Stimulated activated CD8-positive, alpha-beta memory T cell treated with anti-CD3 and anti-CD28 coated beads, Interleukin-4, amount 100 ng/mL, for 4 hours (primary cell): Measurements from ENCODE around the gene PKNOX1.
"Not testable (repeated sequence)": the region's sequence is repeated elsewhere in the genome, so short reads cannot be mapped to it uniquely, and the experiment has no call there.

ENCODE experiments used
- DNase-seq, 2 donors: peaks; one replicate each; pipeline ENCODE4 v3.0.0-alpha.2; 2020; ENCODE audit warnings: low read depth in 2 of 2, low spot score in 1 of 2

PKNOX1 gene

DNA sequence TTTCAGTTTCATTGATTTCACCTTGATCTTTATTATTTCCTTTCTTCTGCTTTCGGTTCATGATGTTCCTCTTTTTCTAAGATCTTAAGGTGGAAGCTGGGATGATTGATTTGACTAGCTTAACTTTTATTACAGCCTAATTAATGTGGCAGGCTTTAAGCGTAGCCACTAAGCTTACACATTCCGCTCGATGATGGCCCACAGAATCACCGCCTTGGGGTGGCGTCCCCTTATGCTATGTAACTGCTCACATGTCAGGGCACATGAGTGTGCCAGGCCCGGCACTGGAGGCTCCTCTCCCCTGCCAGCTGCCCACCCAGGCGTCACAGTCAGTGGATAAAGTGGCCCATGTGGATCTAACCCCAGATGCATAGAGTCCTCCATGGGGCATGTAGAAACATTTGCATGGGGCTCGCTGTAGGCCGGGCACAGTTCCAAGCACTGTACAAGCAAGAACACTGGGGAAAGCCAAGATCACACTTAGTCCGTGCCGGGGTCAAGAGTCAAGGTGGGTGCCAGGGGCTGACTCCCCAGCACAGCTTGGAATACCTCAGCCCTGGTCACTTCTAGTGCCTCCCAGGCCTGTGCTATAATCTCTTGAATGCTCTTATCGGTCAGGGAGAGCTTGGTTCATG is 41.7 kb downstream of the PKNOX1 start:
- no peak for DNase-seq

DNA sequence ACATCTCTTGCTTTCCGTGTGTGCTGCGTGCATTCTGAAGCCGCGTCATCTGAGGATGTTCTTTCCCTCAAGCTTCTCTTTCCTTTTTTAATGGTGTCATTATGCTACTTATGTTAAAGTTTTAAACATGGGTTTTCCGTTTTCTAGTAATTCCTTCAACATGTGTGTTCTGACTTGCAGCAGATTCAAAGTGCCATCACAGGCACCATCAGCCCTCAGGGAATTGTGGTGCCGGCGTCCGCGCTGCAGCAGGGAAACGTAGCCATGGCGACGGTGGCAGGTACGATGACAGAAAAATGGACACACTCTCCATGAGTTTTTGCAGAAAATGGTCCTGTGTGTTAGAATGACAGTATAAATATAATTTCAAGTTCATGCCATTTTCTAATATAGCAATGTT is 42.4 kb downstream of the PKNOX1 start:
- DNase-seq: no peak

DNA sequence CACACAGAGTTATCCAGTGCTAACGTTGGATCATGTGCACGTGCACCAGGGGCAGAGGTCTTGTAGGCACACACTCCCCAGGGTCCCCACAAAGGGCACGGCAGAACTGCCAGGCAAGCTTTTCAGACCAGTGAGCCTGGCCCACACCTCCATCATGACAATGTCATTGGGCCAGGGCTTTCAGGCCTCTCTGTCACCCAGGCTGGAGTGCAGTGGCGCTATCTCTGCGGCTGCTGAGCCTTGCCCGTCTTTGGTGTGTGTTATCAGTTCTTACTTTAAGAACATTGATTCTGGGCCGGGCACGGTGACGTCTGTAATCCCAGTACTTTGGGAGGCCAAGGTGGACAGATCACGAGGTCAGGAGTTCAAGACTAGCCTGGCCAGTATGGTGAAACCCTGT is 44.2 kb downstream of the PKNOX1 start:
- no peak for DNase-seq

GRCh38 chr21:43020177-43020576 is 45.8 kb downstream of the PKNOX1 start:
- DNase-seq: no peak

DNA sequence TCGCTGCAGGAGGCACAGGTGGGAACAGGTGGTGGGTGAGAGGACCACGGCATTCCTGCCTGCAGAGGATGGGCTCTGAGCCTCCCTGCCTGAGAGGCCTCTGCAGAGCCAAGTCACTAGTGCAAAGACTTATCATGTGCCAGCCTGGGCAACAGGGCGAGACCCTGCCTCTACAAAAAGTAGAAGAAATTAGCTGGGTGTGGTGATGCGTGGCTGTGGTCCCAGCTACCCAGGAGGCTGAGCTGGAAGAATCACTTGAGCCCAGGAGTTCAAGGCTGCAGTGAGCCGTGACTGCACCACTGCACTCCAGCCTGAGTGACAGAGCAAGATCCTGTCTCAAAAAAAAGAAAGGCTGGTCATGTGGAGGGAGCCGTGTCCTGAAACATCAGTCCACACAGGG is 46.4 kb downstream of the PKNOX1 start:
- DNase-seq: no peak

DNA sequence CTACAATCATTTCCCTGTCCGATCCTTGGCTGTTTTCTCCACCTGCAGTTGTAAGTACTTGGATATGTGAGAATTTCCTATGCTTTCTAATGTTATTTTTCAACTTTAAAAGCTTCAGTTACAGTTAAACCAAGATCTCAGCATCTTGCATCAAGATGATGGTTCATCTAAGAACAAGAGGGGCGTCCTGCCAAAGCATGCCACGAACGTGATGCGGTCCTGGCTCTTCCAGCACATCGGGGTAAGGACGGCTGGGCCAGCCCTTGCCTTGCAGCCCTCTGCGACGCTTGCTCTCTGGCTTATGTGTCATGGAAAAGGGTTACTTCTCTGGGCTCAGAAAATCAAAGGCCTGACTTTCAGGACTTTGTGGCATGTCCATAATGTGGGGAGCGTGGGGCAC is 46.8 kb downstream of the PKNOX1 start:
- no peak for DNase-seq

DNA sequence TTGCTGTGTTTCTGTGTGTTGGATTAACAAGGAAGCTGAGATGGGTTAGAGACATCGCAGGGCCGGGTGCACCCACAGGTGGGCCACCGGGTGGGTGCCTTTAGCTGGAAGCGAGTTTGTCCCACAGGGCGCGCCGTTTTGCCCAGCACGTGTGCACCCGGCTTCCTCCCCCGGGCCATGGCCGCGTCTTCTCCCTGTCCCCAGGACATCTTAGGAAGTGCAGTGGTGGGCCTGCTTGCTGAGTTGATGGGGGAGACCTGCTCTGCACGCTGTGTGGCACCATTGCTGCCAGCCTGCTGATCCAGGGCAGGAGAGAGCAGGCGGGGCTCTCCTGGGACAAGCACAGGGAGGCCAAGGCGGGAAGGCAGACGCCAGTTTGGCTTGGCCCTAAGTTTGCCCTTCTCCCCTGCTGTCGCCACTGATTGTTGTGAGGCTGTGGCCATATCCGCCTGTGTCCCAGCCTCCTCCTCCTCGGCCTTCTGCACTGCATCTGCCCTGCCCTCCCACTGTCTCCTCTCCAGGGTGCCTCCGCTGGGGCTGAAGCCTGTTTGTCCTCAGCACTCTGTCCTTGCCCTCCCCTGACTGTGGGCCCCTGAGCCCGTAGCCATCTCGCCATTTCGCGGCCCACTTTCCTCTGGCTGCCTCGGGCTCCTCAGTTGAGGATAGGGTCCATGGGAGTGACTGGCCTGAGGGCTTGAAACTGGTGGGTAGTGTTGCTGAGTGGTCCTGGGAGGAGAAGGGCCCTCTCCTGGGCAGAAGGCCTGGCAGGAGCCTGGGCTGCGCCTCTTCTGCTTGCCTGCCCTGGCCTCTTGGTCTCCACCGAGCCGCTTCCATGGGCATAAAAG is 47.6 kb downstream of the PKNOX1 start:
- no peak for DNase-seq

GRCh38 chr21:43023175-43023574 is 48.8 kb downstream of the PKNOX1 start:
- no peak for DNase-seq

GRCh38 chr21:43024439-43025136 is 50.2 kb downstream of the PKNOX1 start:
- DNase-seq: no peak

GRCh38 chr21:43025636-43026180 is 51.3 kb downstream of the PKNOX1 start:
- no peak for DNase-seq

DNA sequence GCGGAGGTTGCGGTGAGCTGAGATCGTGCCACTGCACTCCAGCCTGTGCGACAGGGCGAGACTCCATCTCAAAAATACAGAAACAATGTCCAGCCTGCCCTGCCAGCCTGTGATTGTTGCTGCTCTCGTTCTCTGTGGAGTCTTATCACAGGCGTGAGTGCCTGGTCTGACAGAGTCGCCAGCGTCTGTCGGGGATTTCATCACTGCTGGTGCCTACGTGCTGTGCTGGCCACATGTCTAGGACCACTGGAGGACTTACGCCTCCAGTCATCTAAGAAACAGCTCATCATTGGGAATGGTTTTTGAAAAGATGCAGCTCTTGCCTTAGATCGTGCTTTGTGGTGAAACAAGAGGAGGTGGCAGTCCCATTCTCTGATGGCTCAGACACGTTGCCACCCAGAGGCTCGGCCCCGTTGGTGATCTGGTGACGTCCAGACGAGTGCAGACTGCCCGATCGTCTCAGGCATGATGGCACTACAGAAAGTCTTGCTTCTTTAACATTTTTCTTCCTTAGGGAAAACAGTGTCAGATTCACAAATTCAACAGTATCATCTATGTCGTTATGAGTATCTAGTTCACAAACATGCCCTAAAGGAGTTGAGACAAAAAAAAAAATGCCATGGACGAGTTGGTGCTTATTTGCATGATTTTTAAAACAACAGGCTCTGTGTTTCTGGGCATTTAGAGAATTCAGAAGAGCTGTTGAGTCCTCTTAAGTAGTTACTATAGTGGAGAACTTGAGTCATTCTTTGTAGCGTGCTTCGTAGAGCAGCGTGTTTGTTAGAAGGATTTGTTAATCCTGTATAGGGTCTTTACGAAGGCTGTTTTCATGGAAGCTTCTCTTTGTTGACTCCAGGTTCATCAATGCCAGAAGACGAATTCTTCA is 53.7 kb downstream of the PKNOX1 start:
- no peak for DNase-seq

GRCh38 chr21:43029785-43030184 is 55.4 kb downstream of the PKNOX1 start:
- DNase-seq: no peak

- DNase-seq: no peak
These were observed 56.8 kb downstream of the PKNOX1 start for GRCh38 chr21:43031121-43031619.

GRCh38 chr21:43034101-43034500 is 59.7 kb downstream of the PKNOX1 start:
- DNase-seq: no peak

GRCh38 chr21:43034826-43035225 is 60.5 kb downstream of the PKNOX1 start:
- DNase-seq: no peak

DNA sequence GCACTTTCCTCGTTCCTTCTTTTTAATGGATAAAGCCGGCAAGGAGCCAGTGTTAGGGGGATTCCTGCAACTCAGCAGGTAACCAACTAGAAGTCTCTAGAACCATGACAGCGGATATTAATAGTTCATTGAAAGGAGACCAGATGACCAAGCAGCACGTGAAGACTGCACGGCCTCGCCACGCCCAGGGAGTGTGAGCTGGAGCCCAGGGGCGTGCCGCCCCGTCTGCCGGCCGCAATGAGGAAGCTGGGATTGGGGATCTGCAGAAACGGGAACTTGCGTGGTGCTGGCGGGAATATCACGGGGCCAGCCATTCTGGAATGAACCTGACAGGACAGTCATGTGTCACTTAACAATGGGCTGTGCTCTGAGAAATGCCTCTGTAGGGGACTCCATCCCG is 62.5 kb downstream of the PKNOX1 start:
- DNase-seq: not testable (repeated sequence)

GRCh38 chr21:43037918-43038658 is 63.7 kb downstream of the PKNOX1 start:
- not testable (repeated sequence) for DNase-seq

DNA sequence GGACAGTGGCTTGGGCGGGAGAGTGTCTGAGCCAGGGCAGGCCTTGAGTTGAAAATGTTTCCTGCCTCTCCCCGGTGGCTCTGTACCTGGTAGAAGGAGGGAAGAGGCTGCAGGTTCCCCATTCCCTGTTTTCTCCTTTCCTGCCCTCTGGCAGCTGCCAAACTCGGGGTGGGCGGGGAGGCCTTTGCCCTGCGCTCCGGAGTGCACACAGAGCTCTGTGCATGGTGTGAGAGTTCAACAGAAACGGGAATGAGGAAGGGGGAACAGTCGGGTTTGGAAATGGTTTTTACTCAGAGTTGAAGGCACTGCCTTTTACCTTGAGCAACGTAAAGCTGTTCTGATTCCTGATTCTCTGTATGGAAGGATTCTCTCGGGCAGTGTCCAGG is 64.3 kb downstream of the PKNOX1 start:
- DNase-seq: not testable (repeated sequence)

DNA sequence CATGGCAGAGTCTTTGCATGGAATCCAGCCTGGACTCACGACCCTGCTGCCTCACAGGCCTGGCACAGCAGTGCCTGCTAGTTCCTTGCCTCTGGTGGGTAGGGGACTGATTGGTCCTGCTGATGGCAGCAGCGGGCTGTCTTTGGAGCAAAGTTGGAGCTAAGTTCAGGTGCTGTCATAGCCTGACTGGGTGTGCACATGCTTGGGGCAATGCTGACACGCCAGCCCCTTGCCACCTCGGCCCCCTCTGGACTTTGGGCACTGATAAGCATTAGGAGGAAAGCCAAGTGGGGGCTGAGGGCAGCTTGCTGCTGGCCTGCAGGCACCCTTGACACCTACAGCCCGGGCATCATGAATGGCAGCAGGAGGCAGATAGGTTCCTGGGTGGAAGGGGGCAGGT is 67.8 kb downstream of the PKNOX1 start:
- not testable (repeated sequence) for DNase-seq

- not testable (repeated sequence) for DNase-seq
These were observed 68.9 kb downstream of the PKNOX1 start for GRCh38 chr21:43043291-43043690.
